MG63 (cell line): ENCODE data around the gene SLC4A1AP. TPM values are rescaled to one million over a fixed set of nuclear protein-coding genes. Genes with fewer than 3 reads are reported as not detected.

Source experiments
- DNase-seq: peaks from one replicate; pipeline ENCODE4 v3.0.0-alpha.2; 2020
- H3K27me3 ChIP-seq: fragments of 250-450 bp; sonication (Bioruptor Pico); 2 replicates; pipeline ENCODE4 v1.5.1; 2020; ENCODE audit warnings: mild to moderate bottlenecking, moderate library complexity
- H3K36me3 ChIP-seq: fragments of 250-450 bp; sonication (Bioruptor Pico); 2 replicates; pipeline ENCODE4 v1.5.1; 2020; ENCODE audit warnings: mild to moderate bottlenecking, moderate library complexity
- H3K4me3 ChIP-seq: fragments of 250-450 bp; sonication (Bioruptor Pico); 2 replicates; pipeline ENCODE4 v1.5.1; 2020; ENCODE audit warnings: mild to moderate bottlenecking, moderate library complexity
- H3K9me3 ChIP-seq: fragments of 250-450 bp; sonication (Bioruptor Pico); 2 replicates; pipeline ENCODE4 v1.5.1; 2020; ENCODE audit warnings: mild to moderate bottlenecking, moderate library complexity
- total RNA-seq: library from RNA; depleted of rRNA; stranded (reverse); fragments of >200 nt; shearing (Covaris generic); gene quantifications from 2 replicates; pipeline ENCODE4 v1.2.3, GENCODE V29; 2014; ENCODE audit warnings: low replicate concordance; rRNA removed

Gene SLC4A1AP
- total RNA-seq, 1 experiment from 2014 or later = 27.1 TPM

DNA sequence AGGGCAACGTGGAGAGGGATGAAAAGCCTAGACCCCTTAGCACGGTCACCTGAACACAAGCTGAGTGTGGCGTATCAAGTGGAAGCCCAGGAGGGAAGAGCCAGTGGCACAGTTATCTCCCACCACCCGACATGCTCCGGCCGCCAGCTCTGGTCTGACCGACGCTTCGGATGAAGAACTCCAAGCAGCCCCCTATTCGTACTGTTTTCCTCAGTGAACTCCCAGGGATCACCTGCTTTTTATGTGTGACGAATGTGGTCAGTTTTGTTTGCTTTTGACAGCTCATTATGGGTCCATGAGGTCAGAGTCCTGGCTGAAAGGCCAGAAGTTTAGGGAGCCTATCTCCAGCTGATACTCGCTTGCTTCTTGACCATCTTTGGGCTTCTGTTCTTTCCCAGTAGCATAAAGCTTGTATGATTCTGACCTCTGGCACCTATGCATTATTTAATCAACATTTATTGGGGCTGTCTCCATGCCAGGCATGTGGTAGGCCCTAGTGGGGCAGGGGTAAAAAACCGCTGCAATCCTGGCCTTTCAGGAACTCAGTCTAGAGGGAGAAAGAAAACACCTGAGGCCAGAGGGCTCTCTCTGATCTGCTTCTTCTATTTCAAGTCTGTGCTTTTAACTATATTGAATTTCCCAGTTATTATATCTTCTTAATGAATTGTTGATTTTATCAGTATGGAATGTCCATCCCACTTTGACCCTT is 74.8 kb downstream of the SLC4A1AP start:
- H3K9me3 ChIP-seq = no peaks in the 10 kb centered on the region
- no peak overlapping the region for H3K4me3 ChIP-seq
- H3K36me3 ChIP-seq = no peaks in the 10 kb centered on the region
- H3K27me3 ChIP-seq = no peaks in the 10 kb centered on the region
- no peak for DNase-seq

DNA sequence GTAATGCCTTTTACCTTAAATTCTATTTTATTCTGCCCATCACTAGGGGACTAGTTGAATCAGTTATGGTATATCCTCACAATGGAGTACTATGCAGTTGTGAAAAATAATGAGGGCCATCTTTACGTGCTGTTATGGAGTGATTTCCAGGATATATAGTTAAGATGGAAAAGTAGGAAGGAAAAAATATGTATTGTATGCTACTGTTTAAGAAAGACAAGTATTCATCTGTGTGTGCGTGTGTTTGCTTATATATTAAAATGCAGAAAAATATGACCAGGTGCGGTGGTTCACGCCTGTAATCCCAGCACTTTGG is 75.3 kb downstream of the SLC4A1AP start:
- H3K36me3 ChIP-seq = no peaks in the 10 kb centered on the region
- no peaks in the 10 kb centered on the region for H3K27me3 ChIP-seq
- H3K9me3 ChIP-seq = no peaks in the 10 kb centered on the region
- H3K4me3 ChIP-seq = no peak overlapping the region
- no peak for DNase-seq

GRCh38 chr2:27741673-27742072 is 78.0 kb downstream of the SLC4A1AP start:
- Histone ChIP-seq H3K36me3 (no peaks in the 10 kb centered on the region), H3K27me3 (no peaks in the 10 kb centered on the region), H3K9me3 (no peaks in the 10 kb centered on the region), H3K4me3 (no peak overlapping the region)
- DNase-seq = no peak

DNA sequence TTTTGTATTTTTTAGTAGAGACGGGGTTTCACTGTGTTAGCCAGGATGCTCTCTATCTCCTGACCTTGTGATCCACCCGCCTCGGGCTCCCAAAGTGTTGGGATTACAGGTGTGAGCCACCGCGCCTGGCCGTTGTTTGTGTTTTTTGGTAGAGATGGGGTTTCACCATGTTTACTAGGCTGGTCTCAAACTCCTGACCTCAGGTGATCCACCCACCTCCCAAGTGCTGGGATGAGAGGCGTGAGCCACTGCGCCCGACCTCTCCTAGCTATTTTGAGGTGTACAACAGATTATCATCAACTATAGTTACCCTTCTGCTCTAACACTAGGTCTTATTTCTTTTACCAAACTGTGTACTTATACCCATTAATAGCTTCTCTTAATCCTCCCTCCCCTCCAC is 78.9 kb downstream of the SLC4A1AP start:
- Histone ChIP-seq H3K36me3 (no peaks in the 10 kb centered on the region), H3K4me3 (no peak overlapping the region), H3K27me3 (no peaks in the 10 kb centered on the region), H3K9me3 (no peaks in the 10 kb centered on the region)
- no peak for DNase-seq

Other genes starting within 250 kb of the SLC4A1AP start
- 150 and 154 TPM in 2 replicates for gene NRBP1, start 235.3 kb upstream of the SLC4A1AP start, total RNA-seq
- gene KRTCAP3, start 221.5 kb upstream of the SLC4A1AP start, total RNA-seq = not detected in 2 replicates
- 8.7 and 40.1 TPM in 2 replicates for gene IFT172, start 174.1 kb upstream of the SLC4A1AP start, total RNA-seq
- gene FNDC4, start 168.7 kb upstream of the SLC4A1AP start, total RNA-seq = 0.53 TPM in 1 of 2 replicates, not detected in the other
- gene GCKR, start 167.1 kb upstream of the SLC4A1AP start, total RNA-seq = not detected in 2 replicates
- gene ZNF512, start 80.8 kb upstream of the SLC4A1AP start, total RNA-seq = 31.4 and 50.2 TPM in 2 replicates
- gene CCDC121, start 34.9 kb upstream of the SLC4A1AP start, total RNA-seq = 1.2 and 3.3 TPM in 2 replicates
- gene GPN1, start 34.8 kb upstream of the SLC4A1AP start, total RNA-seq = 34.2 and 49.6 TPM in 2 replicates
- gene SUPT7L, start 275 bp upstream of the SLC4A1AP start, total RNA-seq = 11.3 and 14.7 TPM in 2 replicates
- gene MRPL33, start 107.8 kb downstream of the SLC4A1AP start, total RNA-seq = 166 and 232 TPM in 2 replicates
- 4.6 and 8.3 TPM in 2 replicates for gene RBKS, start 226.5 kb downstream of the SLC4A1AP start, total RNA-seq
- gene BABAM2, start 226.8 kb downstream of the SLC4A1AP start, total RNA-seq = 28.0 and 33.1 TPM in 2 replicates